GM18868 (cell line): ENCODE results near the gene BARD1.
A peak's percentile ranks its signal among the peaks of the same experiment; 100 is the strongest.
"Not testable (repeated sequence)": the region's sequence is repeated elsewhere in the genome, so short reads cannot be mapped to it uniquely, and the experiment has no call there.

ENCODE experiments used
- ATAC-seq: cut with Tn5 transposase; IDR thresholded peaks from one replicate; pipeline ENCODE4 v1.9.1; 2021; ENCODE audit warnings: mild to moderate bottlenecking, moderate library complexity; ENCODE audit not compliant: unreplicated experiment

BARD1 gene

GRCh38 chr2:214772443-214773015, 37.0 kb downstream of the BARD1 start:
- no peak for ATAC-seq

- no peak for ATAC-seq
These were observed 44.3 kb downstream of the BARD1 start for GRCh38 chr2:214765180-214765579.

GRCh38 chr2:214753455-214753854, 56.0 kb downstream of the BARD1 start:
- no peak for ATAC-seq

GRCh38 chr2:214750529-214750928, 59.0 kb downstream of the BARD1 start:
- peak; percentile 33 for ATAC-seq

- ATAC-seq, result peak; percentile 56
These were observed 61.5 kb downstream of the BARD1 start for GRCh38 chr2:214747992-214748391.

- peak; percentile 49 for ATAC-seq
These were observed 67.4 kb downstream of the BARD1 start for GRCh38 chr2:214742119-214742518.

GRCh38 chr2:214740867-214741395, 68.6 kb downstream of the BARD1 start:
- ATAC-seq, result no peak

GRCh38 chr2:214737188-214737587, 72.3 kb downstream of the BARD1 start:
- ATAC-seq, result peak; percentile 97

- peak; percentile 93 for ATAC-seq
These were observed 78.6 kb downstream of the BARD1 start for GRCh38 chr2:214730800-214731407.

- no peak for ATAC-seq
These were observed 79.2 kb downstream of the BARD1 start for GRCh38 chr2:214730248-214730647.

GRCh38 chr2:214724741-214725140, 84.7 kb downstream of the BARD1 start:
- ATAC-seq, result no peak

- not testable (repeated sequence) for ATAC-seq
These were observed 91.6 kb downstream of the BARD1 start for GRCh38 chr2:214717837-214718236.

- ATAC-seq, result no peak
These were observed 92.5 kb downstream of the BARD1 start for GRCh38 chr2:214716811-214717560.

- ATAC-seq, result no peak
These were observed 94.5 kb downstream of the BARD1 start for GRCh38 chr2:214715025-214715424.

GRCh38 chr2:214713080-214713830, 96.2 kb downstream of the BARD1 start:
- ATAC-seq, result no peak

GRCh38 chr2:214710729-214711128, 98.8 kb downstream of the BARD1 start:
- ATAC-seq, result no peak

GRCh38 chr2:214706986-214707385, 102.5 kb downstream of the BARD1 start:
- ATAC-seq, result no peak

GRCh38 chr2:214699236-214699635, 110.2 kb downstream of the BARD1 start:
- ATAC-seq, result no peak

GRCh38 chr2:214696681-214697080, 112.8 kb downstream of the BARD1 start:
- ATAC-seq, result no peak

- no peak for ATAC-seq
These were observed 113.7 kb downstream of the BARD1 start for GRCh38 chr2:214695789-214696188.

GRCh38 chr2:214683557-214683956, 125.9 kb downstream of the BARD1 start:
- peak; percentile 85 for ATAC-seq
